HPDE6-E6E7 (cell line): ENCODE results near the gene GUCY1A1.
A peak's percentile ranks its signal among the peaks of the same experiment; 100 is the strongest.

ENCODE experiments used
- DNase-seq: peaks from one replicate; pipeline ENCODE4 v3.0.0; 2011; ENCODE audit warnings: missing footprints; ENCODE audit errors: extremely low spot score

Gene GUCY1A1

DNA sequence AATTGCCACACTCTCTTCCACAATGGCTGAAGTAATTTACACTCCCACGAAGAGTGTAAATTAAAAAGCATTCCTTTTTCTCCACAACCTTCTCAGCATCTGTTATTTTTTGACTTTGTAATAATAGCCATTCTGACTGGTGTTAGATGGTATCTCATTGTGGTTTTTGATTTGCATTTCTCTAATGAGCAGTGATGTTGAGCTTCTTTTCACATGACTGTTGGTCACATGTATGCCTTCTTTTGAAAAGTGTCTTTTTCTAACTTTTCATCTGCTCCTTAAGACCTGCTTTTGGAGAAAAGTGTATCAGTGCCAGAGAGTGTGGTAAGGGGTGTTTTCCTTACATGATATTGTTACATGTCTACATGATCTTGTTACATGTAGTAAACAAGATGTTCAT, 25.7 kb downstream of the GUCY1A1 start:
- DNase-seq, result no peak

DNA sequence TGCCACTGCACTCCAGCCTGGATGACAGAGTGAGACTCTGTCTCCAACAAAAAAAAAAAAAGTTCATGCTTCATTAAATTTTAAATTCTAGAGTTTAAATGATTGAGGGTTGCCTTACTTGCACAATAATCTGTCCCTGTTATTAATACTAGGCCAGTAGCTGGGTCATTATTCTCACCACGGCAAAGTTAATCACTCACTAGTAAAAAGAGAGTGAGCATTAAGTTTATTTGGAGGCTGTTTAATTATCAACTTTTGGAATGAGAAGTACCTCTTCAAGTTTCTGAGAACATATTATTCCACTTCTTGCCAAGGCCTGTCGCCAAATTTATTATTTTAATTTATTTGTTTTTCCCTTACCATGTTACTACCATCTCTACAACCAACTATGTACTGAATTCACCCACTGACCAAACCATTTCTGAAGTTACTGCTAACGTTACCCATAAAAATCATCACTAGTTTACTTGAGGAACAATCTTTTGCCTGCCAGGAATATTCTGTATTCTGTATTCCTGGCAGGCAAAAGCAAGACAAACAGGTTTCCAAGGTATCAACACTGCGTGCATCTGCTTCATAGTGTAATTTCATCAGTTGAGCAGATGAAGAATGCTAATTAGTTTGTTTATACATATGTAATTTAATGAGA, 26.5 kb downstream of the GUCY1A1 start:
- DNase-seq, result no peak

- DNase-seq, result no peak
These were observed 27.6 kb downstream of the GUCY1A1 start for GRCh38 chr4:155694100-155694785.

- no peak for DNase-seq
These were observed 29.6 kb downstream of the GUCY1A1 start for GRCh38 chr4:155696226-155696625.

GRCh38 chr4:155696726-155697125, 30.1 kb downstream of the GUCY1A1 start:
- no peak for DNase-seq

DNA sequence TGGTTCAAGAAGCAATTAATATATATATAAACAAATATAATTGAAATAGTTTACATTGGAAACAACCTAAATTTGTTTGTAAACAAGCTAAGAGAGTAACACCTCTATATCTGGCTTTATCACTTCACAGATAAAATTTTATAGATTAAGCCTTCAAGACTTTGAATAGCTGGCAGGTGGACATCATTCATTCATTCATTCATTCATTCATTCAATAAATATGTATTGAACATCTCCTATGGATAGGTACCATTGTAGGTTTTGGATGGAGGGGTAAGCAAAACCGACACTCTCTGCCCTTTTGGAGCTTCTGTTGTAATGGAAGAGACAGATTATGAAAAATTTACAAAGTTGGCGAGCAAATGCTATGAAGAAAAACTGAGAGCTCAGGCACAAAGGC, 35.2 kb downstream of the GUCY1A1 start:
- no peak for DNase-seq

GRCh38 chr4:155703486-155704247, 37.0 kb downstream of the GUCY1A1 start:
- peak; percentile 37 for DNase-seq

DNA sequence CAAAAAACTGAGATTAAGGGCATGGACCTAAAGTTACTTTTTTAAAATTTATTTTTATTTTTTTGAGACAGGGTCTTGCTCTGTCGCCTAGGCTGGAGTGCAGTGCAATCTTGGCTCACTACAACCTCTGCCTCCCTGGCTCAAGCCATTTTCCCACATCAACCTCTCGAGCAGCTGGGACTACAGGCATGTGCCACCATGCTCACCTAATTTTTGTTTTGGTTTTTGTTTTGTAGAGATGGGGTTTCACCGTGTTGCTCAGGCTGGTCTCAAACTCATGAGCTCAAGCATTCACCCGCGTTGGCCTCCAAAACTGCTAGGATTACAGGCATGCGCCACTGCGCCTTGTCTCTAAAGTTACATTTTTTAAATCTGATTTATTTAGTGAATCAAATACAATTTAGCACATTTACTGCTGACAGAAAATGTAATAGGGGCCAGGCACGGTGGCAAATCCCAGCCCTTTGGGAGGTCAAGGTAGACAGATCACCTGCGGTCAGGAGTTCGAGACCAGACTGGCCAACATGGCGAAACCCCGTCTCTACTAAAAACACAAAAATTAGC, 38.3 kb downstream of the GUCY1A1 start:
- no peak for DNase-seq

DNA sequence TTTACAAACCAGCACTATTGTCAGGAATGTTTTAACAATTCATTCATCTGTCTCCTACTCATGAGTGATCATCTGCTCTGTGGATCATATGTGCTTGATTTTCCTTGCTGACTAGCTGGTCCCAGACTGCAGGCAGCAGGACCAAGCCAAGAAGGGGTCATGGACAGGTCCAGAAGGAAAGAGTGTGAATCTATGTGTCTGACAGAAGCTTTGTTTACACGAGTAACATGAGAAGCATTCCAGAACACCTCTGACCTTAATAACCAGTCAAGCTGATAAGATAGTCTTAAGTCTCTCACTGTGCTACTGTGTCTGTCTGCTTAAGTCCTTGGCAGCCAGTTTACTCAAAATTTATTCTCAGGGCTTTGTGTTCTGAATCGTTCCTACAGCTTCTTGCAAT, 39.0 kb downstream of the GUCY1A1 start:
- no peak for DNase-seq

DNA sequence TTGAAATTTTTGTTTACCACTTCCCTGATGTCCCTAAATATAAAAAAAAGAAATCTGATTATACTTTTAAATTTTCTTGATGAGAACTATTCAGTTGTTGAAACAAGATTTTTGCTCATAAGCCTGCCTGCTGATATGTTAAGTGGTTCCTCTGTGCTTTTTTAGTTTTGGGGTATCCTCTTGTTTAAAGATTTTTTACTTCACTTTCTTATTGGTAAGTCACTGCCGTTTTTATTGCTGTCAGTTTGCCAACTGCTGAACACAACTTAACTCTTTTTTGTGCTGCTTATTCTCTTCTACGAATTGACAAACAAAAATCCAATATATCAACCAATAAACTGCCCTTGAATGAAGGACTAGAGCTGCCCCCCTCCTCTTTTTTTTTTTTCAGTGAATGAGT, 39.5 kb downstream of the GUCY1A1 start:
- DNase-seq, result no peak

GRCh38 chr4:155707251-155707650, 40.6 kb downstream of the GUCY1A1 start:
- DNase-seq, result no peak

GRCh38 chr4:155708782-155709181, 42.1 kb downstream of the GUCY1A1 start:
- no peak for DNase-seq

DNA sequence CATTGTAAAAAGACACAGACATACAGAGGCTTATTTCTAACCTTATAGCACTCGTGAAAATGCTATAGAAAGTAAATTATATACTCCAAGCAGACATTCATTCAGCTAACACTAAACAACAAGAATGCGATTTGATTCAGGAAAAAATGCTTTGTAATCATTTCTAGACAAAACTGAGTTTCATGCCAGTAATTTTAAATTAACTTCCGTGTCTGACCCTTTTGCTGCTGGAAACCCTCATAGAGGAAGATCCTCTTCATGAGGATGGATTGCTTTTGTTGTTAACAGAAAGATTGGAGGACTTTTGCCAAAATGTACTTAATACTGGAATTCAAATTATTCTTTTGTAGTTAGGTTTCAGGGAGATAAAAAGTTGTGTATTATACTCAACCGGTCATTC, 43.3 kb downstream of the GUCY1A1 start:
- DNase-seq, result no peak

- no peak for DNase-seq
These were observed 44.9 kb downstream of the GUCY1A1 start for GRCh38 chr4:155711556-155711955.

DNA sequence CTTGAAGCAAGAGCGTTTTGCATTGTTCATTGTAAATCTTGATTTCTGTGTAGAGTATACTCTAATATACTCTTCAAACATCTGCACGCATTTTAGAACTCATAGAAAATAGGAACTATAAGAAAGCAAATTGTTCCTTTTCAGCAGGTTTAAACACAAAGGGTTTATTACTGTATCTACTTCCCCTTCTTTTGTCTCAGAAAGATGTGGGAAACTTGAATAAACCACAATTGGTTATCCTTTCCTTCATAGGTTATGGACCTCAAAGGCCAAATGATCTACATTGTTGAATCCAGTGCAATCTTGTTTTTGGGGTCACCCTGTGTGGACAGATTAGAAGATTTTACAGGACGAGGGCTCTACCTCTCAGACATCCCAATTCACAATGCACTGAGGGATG, 46.2 kb downstream of the GUCY1A1 start:
- DNase-seq, result no peak

DNA sequence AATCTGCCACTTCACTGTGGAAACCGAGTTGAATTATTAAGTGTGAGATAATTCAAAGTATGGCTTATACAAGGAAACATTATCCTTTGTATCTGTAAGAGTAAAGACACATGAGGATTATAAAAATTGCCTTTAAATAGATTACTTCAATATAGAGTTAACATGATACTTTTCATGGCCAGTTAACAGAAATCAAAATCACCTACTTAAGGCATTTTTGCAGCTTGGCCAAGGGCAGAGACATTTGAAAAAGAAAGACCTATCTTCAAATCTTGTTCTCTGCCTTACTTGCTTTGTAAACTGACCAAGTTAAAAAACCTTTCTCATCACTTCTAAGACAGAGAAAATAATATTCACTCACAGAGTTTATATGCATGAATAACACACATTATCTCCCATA, 47.3 kb downstream of the GUCY1A1 start:
- no peak for DNase-seq

DNA sequence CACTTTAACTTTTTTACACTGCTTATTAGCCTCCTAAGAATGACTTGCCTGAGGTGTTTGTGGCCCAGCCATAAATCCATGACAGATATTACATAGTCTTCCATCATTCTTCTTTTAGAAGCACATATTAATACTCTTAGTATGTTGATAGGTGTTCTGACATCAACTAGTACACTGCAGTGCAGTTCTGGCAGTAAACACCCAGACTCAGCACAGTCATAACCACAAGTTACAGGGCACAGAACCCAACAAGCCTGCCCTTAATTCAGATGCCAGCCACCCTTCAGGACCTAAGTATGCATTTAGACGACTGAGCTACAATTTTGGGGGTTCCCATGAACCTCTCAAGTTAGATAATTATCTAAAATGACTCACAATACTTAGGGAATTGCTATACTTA, 55.7 kb downstream of the GUCY1A1 start:
- no peak for DNase-seq

DNA sequence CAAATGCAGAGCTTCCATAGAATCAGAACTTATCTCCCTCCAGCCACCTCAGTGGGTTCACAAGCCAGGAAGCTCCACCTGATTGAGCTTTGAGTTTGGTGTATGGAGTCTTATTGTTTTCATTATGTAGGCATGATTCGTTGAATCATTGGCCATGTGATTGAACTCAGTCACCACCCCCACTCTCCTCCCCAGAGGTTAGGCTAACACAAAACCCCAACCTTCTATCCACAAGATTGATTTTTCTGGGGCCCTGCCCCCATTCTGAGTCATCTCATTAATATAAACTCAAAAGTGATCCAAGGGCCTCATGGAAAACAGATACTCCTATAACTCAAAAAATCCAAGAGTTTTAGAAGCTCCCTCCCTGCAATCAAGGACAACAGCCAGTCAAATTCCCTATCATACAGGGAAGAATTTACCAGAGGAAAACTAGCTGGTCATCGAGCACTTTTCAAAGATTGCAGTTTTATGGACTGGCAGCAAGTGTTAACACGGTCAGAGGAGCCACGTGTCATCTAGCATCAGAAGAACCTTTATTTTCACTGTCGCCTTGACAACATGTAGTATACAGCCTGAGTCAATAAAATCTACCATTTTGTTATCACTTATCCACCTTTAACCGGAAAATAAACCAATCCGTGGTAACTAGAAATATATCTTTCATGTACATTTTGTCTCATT, 56.3 kb downstream of the GUCY1A1 start:
- DNase-seq, result no peak

- DNase-seq, result no peak
These were observed 58.1 kb downstream of the GUCY1A1 start for GRCh38 chr4:155724731-155725130.

DNA sequence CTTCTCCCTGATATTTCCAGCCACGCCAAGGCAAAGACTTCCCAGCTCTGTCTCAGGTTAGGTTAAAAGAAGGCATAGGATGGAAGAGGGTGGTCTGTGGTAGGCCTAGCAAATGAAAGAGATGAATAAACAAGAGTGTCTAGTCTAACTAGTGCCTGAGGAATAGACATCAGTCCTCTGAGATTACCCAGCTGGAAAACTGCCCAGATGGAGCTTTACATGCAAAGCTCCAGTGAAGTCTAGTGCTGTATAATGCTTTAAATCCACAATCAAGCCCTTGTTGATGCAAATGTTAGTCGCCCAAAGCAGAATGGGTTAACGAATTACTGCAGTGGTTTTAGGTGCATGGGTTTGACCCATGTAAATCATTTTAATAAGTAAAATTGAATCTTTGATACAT, 67.4 kb downstream of the GUCY1A1 start:
- DNase-seq, result no peak

DNA sequence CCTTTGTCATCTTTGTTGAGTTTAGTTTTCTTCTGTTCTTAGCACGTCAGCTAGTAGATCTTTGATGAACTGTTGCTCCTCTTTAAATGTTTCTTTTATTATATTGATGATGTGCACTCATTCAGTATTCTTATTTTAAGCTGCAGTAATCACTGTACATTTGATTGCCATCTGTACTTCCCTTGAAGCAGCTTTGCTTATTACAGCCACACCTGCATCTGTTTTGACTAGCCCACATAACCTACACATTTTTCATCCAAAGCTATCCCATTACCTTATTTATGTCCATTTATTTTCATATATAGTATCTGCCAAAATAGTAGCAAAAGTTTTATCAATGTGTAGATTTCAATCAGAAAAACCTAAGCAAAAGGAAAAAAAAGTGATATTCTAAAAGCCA, 68.3 kb downstream of the GUCY1A1 start:
- DNase-seq, result no peak

DNA sequence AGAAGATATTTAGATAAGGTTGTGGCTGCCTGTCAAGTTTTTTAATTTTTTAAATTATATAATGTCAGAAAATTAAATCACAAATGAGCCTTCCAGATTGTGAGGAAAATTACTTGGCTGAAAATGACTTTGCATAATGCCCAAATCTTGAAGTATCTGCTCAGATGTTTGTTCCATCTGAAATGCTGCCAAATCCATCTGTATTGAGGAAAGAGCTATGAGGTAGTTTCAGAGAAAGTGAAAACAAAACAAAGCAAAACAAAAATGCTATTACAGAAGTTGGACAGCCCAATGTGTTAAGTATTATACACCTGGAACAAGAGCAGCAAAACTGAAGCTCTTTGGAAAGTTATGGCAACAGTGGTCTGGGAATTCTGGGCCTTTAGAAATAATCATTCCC, 68.8 kb downstream of the GUCY1A1 start:
- DNase-seq, result no peak
